ENCODE measurements around the gene GRIK4. TPM values are rescaled to one million over a fixed set of nuclear protein-coding genes. Genes with fewer than 3 reads are reported as not detected.
A peak's percentile ranks its signal among the peaks of the same experiment; 100 is the strongest.

GRIK4 gene
- total and polyA plus RNA-seq, 2 donors (not counting 3 experiments of a cell fraction or from before 2014, with no cell fraction given), result 0.81 to 1.6 TPM

- H3K4me2 ChIP-seq (ENCODE audit: insufficient read depth, low read length), result no peak overlapping the region
- peak overlapping the region; percentile 64 for H2AFZ ChIP-seq (ENCODE audit: low read depth, low read length)
- dilution Hi-C loops (cut with MboI; ENCODE audit: extremely low pct_ligation_motif_present, low sequenced_read_pairs), result no loop called here
- H3K9me3 ChIP-seq (replicated peaks; ENCODE audit: control insufficient read depth, insufficient read depth, low read length), result no peaks in the 10 kb centered on the region
- no peaks in the 10 kb centered on the region for H3K4me1 ChIP-seq (ENCODE audit: control insufficient read depth, extremely low read depth, insufficient read depth, low read length)
- ChIA-PET POLR2A (interaction anchor here (0.7 kb wide), 1 partner anchor 1259 kb away, joined by 6 read pairs; no protein-coding TSS in a partner anchor), CTCF (interaction anchor here (0.5 to 2.9 kb wide), 18 partner anchors 18 to 717 kb away, joined by 3 to 27 read pairs (median 4); partner anchors contain the start of gene GRIK4)
- no TSS peak for BruUV-seq (replicated peaks)
- DNase-seq (ENCODE audit: low read depth, low spot score), result peak; percentile 65
- no peak overlapping the region for H3K4me3 ChIP-seq (replicated peaks in 1 of 3; ENCODE audit: insufficient read depth in 1 of 3, low read depth in 1 of 3, low read length in 3 of 3)
- TF ChIP-seq POLR2AphosphoS5 (IDR thresholded peaks at IDR 0.05; ENCODE audit: insufficient read depth, low read depth, low read length) (no peak), MYC (IDR thresholded peaks at IDR 0.05; ENCODE audit: low read depth, low read length) (no peak)
- TF ChIP-seq, protein P1, sequence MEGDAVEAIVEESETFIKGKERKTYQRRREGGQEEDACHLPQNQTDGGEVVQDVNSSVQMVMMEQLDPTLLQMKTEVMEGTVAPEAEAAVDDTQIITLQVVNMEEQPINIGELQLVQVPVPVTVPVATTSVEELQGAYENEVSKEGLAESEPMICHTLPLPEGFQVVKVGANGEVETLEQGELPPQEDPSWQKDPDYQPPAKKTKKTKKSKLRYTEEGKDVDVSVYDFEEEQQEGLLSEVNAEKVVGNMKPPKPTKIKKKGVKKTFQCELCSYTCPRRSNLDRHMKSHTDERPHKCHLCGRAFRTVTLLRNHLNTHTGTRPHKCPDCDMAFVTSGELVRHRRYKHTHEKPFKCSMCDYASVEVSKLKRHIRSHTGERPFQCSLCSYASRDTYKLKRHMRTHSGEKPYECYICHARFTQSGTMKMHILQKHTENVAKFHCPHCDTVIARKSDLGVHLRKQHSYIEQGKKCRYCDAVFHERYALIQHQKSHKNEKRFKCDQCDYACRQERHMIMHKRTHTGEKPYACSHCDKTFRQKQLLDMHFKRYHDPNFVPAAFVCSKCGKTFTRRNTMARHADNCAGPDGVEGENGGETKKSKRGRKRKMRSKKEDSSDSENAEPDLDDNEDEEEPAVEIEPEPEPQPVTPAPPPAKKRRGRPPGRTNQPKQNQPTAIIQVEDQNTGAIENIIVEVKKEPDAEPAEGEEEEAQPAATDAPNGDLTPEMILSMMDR (IDR thresholded peaks at IDR 0.05; ENCODE audit: extremely low read depth in 1 of 2, insufficient read depth in 1 of 2, low read depth in 1 of 2, low read length in 2 of 2), result peak; percentile 39 to 77
- peak; percentile 69 for FAIRE-seq
- H3K27me3 ChIP-seq (ENCODE audit: control insufficient read depth in 2 of 2, insufficient read depth in 2 of 2, low read length in 2 of 2), result no peaks in the 10 kb centered on the region
- no peaks in the 10 kb centered on the region for H3K36me3 ChIP-seq (ENCODE audit: control insufficient read depth in 2 of 2, extremely low read depth in 1 of 2, insufficient read depth in 2 of 2, low read length in 2 of 2)
- no peak overlapping the region for H3K9ac ChIP-seq (replicated peaks; ENCODE audit: extremely low read depth, insufficient read depth, low read length)
- H4K20me1 ChIP-seq (replicated peaks; ENCODE audit: control insufficient read depth, extremely low read depth, insufficient read depth, low read length), result no peaks in the 10 kb centered on the region
- H3K79me2 ChIP-seq (ENCODE audit: control insufficient read depth, insufficient read depth, low read length), result no peaks in the 10 kb centered on the region
- H3K27ac ChIP-seq (ENCODE audit: insufficient read depth, low read depth, low read length), result no peak overlapping the region
- intact Hi-C loops (cut with micrococcal nuclease), result loop anchor here (1.0 to 10.0 kb wide), 7 partner anchors 18 to 718 kb away; partner anchors contain the start of genes ARHGEF12 and GRIK4
- no peaks in the 10 kb centered on the region for H3K9me1 ChIP-seq (replicated peaks; ENCODE audit: control insufficient read depth, extremely low read depth, insufficient read depth, low read length)
Measured at GRCh38 chr11:120952461-120953434, 441.2 kb downstream of the GRIK4 start.
